Measurements from ENCODE around the gene DSPP.
"Not testable (repeated sequence)": the region's sequence is repeated elsewhere in the genome, so short reads cannot be mapped to it uniquely, and the experiment has no call there.

DSPP gene

DNA sequence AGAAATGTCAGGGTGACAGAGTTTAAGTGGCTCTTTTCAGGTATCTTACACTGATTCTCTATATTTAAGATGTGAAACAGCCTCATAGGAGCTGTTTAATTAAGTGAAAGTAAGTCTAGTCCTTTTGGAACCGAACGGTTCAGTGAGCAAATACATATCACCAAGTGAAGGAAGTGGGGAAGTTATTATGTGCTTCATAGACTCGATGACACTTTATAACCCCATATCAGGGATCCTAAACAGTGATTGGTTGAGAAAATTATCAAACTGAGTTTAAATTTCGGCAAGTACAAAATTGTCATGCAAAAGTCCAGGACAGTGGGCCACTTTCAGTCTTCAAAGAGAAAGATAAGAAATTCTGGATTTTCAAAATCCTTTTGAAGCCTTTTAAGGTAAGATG lies at the start of gene DSPP:
TSS of gene DSPP (plus strand) at position 301 of the 400 bp plus-strand sequence. CDS start 2,380 bp downstream, outside the sequence.
- DNase-seq, result no peak

DNA sequence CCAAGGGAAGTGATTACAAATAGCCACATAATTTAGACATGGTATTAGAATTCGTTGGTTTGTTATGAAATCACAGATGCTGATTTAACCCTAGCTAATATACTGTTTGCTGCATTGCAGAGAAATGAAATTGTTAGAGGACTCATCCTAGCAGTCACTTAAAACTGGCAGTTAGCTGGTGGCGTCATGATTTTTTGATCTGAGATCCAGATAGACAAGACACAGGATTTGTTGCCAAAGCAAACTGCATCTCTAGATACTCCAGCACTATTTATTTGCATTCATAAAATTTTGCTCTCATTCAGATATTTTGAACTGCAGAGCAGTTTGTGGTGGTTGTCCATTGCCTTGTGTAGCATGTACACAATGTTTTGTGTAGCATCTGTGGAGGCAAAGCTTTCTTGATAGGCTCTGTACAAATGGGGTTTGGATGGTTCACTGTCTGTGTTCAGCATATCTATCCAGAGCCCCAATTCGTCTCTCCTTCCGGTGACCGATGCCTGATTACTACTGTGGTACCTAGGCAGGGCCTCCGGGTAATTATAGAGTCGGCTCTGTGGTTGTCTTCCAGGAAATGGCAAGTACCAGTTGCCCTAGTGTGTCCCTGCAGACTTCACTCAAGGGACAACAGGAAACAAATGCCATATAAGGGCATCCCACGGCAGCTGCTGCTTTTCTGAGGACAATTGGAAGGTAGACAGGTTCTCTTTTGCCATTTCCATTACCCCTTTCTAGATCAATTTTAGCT lies 49.1 kb upstream of the DSPP start:
- DNase-seq, result peak; percentile 41

GRCh38 chr4:87560802-87561201 lies 47.5 kb upstream of the DSPP start:
- no peak for DNase-seq

- no peak for DNase-seq
Measured at GRCh38 chr4:87565746-87566145, 42.6 kb upstream of the DSPP start.

GRCh38 chr4:87566276-87566675 lies 42.1 kb upstream of the DSPP start:
- no peak for DNase-seq

- no peak for DNase-seq
Measured at GRCh38 chr4:87567191-87567590, 41.1 kb upstream of the DSPP start.

GRCh38 chr4:87570290-87570805 lies 38.0 kb upstream of the DSPP start:
- no peak for DNase-seq

DNA sequence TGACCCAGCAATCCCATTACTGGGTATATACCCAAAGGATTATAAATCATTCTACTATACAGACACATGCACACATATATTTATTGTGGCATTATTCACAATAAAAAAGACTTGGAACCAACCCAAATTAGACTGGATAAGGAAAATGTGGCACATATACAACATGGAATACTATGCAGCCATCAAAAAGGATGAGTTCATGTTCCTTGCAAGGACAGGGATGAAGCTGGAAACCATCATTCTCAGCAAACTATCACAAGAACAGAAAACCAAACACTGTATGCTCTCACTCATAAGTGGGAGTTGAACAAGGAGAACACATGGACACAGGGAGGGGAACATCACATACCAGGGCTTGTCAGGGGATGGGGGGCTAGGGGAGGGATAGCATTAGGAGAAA lies 34.0 kb upstream of the DSPP start:
- not testable (repeated sequence) for DNase-seq

- no peak for DNase-seq
Measured at GRCh38 chr4:87574996-87575395, 33.3 kb upstream of the DSPP start.

GRCh38 chr4:87575408-87575807 lies 32.9 kb upstream of the DSPP start:
- DNase-seq, result no peak

DNA sequence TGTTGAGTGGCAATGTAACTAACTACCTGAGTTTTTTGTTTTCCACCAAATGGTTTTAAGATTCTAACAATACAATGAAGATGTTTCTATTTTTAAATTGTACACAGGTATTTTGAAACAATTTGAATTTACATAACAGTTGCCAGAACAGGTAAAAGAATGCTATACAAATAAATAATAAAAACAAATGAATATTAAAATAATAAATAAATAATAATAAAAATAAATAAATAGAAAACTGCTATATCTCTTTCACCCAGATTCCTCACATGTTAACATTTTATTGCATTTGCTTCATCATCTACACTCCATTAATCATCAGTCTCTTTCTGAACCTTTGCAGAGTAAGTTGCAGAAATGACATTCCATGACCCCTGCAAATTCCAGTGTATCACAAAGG lies 32.3 kb upstream of the DSPP start:
- no peak for DNase-seq

- no peak for DNase-seq
Measured at GRCh38 chr4:87579478-87579877, 28.9 kb upstream of the DSPP start.

GRCh38 chr4:87580057-87580456 lies 28.3 kb upstream of the DSPP start:
- no peak for DNase-seq

DNA sequence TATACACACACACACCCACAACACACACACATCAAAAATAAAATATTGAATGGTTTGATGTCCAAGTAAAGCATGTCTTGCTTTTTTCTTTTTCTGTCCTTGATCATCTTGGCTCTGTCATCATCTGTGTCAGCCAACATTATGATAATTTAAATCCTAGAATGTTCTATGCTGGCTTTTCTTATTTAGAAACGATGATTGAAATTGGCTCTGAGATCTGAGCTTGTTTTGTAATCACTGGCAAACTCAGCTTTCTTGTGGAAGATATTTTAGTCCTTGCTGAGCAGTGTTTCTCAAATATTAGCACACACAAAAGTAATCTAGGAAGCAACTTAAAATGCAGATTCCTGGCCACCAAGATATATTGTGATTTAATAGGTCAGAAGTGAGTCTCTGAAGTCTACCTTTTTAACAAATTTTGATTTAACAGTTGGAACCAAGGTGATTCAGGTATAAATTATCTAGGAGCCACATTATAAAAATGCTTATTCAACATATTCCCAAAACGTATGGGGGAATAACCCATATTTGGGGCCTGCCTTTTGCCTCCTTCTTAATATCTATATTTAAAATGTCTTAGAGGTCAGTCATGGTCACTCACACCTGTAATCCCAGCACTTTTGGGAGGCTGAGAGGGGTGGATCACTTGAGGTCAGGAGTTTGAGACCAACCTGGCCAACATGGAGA lies 24.0 kb upstream of the DSPP start:
- DNase-seq, result no peak

- no peak for DNase-seq
Measured at GRCh38 chr4:87589531-87589930, 18.8 kb upstream of the DSPP start.

DNA sequence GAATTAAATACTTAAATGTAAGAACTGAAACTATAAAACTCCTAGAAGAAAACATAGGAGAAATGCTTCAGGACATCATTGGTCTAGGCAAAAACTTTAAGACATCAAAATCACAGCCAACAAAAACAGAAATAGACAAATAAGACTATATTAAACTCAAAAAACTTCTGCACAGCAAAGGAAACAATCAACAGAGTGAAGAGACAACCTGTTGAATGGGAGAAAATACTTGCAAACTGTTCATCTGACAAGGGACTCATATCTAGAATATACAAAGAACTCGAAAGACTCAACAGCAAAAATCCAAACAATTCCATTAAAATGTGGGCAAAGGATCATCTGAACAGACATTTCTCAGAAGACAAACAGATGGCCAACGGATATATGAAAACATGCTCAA lies 16.2 kb upstream of the DSPP start:
- DNase-seq, result no peak

- DNase-seq, result no peak
Measured at GRCh38 chr4:87601361-87601760, 7.0 kb upstream of the DSPP start.

DNA sequence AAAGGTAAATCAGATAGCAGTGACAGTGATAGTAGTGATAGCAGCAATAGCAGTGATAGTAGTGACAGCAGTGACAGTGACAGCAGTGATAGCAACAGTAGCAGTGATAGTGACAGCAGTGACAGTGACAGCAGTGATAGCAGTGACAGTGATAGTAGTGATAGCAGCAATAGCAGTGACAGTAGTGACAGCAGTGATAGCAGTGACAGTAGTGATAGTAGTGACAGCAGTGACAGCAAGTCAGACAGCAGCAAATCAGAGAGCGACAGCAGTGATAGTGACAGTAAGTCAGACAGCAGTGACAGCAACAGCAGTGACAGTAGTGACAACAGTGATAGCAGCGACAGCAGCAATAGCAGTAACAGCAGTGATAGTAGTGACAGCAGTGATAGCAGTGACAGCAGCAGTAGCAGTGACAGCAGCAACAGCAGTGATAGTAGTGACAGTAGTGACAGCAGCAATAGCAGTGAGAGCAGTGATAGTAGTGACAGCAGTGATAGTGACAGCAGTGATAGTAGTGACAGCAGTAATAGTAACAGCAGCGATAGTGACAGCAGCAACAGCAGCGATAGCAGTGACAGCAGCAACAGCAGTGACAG lies 6.1 kb downstream of the DSPP start:
- no peak for DNase-seq

DNA sequence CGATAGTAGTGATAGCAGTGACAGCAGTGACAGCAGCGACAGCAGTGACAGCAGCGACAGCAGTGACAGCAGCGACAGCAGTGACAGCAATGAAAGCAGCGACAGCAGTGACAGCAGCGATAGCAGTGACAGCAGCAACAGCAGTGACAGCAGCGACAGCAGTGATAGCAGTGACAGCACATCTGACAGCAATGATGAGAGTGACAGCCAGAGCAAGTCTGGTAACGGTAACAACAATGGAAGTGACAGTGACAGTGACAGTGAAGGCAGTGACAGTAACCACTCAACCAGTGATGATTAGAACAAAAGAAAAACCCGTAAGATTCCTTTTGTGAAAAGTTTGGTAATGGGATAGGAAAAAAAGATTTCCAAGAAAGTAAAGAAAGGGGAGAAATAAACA lies 7.9 kb downstream of the DSPP start:
- DNase-seq, result no peak

DNA sequence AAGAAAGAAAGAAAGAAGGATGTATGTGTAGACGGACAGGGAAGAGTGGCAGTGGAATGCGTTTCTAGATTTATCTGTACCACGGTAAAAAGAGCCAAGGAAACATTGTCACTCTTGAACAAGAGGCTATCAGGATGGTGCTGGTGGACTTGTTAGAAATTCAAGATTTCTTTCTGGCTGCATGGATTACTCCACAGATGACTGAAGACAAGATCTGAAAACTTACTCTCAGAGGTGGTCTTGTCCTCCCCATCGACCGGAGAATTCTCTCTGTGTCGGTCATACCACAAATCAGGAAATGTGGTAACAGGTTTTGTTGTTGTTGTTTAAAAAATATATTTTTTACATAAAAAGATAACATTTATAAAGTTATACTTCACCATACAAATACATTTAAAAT lies 11.8 kb downstream of the DSPP start:
- DNase-seq, result no peak

- DNase-seq, result no peak
Measured at GRCh38 chr4:87620491-87620890, 12.2 kb downstream of the DSPP start.

DNA sequence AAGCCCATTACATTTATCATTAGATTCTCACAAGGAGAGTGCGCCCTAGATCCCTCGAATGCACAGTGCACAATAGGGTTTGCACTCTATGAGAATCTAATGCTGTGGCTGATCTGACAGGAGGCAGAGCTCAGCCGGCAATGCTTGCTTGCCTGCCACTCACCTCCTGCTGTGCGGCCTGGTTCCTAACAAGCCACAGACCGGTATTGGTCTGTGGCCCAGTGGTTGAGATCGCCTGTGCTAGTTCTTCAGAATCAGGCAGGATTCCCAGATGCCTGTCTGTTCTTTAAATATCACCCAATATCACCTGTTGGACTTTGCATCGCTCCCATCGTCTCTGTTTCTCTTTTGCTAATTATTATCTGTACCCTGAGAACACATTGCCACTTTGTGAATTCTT lies 14.0 kb downstream of the DSPP start:
- no peak for DNase-seq

DNA sequence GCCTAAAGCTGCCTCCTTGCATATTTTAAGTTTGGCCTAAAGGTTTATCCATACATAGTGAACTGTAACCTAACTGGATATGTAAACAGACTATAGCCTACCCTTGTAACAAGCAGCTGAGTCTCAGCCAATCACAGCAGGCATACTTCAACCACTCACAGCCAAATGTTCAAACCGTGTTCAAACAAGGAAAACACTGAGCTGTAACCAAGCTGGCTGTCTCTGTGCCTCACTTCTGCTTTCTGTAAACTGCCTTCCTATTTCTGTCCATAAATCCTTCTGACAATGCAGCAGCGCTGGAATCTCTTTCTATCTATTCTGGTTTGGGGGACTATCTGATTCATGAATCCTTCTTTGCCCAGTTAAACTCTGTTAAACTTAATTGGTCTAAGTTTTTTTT lies 16.4 kb downstream of the DSPP start:
- DNase-seq, result no peak

DNA sequence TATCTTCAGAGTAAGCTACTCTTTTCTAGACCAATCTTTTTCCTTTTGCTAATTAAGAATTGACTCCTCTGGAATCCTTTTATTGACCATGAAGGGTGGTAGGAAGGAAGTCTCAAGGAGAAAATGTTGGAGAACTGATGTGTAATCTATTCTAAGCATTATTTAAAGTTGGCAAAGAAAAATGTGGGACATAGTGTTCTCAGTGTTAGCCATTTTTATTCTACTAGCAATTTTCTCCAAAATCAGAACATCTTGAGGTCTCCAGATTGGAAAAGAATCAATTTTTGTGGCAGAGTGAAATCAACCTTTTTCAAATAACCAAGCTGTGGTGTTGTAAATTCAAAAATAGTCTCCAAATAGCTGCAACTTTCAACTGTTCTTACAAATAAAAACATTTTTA lies 23.3 kb downstream of the DSPP start:
- no peak for DNase-seq

Measured in CD4-positive, alpha-beta T cell treated with Interferon gamma for 1 hour (primary cell).